K562 (cell line): ENCODE data around the gene FBXO21. TPM values are rescaled to one million over a fixed set of nuclear protein-coding genes. Genes with fewer than 3 reads are reported as not detected.

ENCODE experiments used
- EP300 ChIP-seq: IDR thresholded peaks from 2 replicates; pipeline ENCODE4 v1.6.1; 2012; ENCODE audit warnings: low read length, improper control_type of control experiment
- HNRNPK ChIP-seq: fragments of 200-400 bp; formaldehyde crosslinking; IDR thresholded peaks from one replicate; pipeline ENCODE4 v1.6.1; 2018; ENCODE audit warnings: mild to moderate bottlenecking, low read depth, low read length; ENCODE audit not compliant: poor library complexity, severe bottlenecking
- ILF3 ChIP-seq: fragments of 450-650 bp; IDR thresholded peaks from 2 replicates; pipeline ENCODE4 v1.6.1; 2018; ENCODE audit warnings: antibody characterized with exemption, mild to moderate bottlenecking, moderate library complexity, borderline replicate concordance
- LEF1 ChIP-seq: fragments of 450-650 bp; IDR thresholded peaks from 2 replicates; pipeline ENCODE4 v1.6.1; 2016; ENCODE audit warnings: mild to moderate bottlenecking
- RBFOX2 ChIP-seq: fragments of 200-400 bp; formaldehyde crosslinking; IDR thresholded peaks from 2 replicates; pipeline ENCODE4 v1.6.1; 2017; ENCODE audit warnings: low read depth, mild to moderate bottlenecking, low read length, moderate library complexity
- RCOR1 ChIP-seq, 2 experiments: IDR thresholded peaks; 2 replicates each; pipeline ENCODE4 v1.6.1; 2012; ENCODE audit warnings: low read depth in 2 of 2, low read length in 2 of 2, borderline replicate concordance in 1 of 2, improper control_type of control experiment in 1 of 2
- RFX7 ChIP-seq: fragments of 250-450 bp; sonication (Bioruptor Pico); IDR thresholded peaks from 2 replicates; pipeline ENCODE4 v1.5.1; 2021; ENCODE audit warnings: mild to moderate bottlenecking
- SRF ChIP-seq, 2 experiments: fragments of 250-450, 450-650 bp in 1 of 2; sonication (Bioruptor Pico) in 1 of 2; sonication (generic) in 1 of 2; formaldehyde crosslinking; IDR thresholded peaks; 2 replicates each; pipeline versions ENCODE4 v1.5.0 to v1.5.1; 2020 to 2022; ENCODE audit warnings: mild to moderate bottlenecking in 1 of 2, missing genetic modification reagents in 1 of 2
- TOE1 ChIP-seq, 2 experiments: fragments of 450-650 bp in 1 of 2; sonication (generic) in 1 of 2; formaldehyde crosslinking in 1 of 2; IDR thresholded peaks; 2 replicates each; pipeline versions ENCODE4 v1.7.1 to v1.8.0; 2016 to 2022; ENCODE audit warnings: borderline replicate concordance in 2 of 2, mild to moderate bottlenecking in 2 of 2, antibody characterized with exemption in 1 of 2, inconsistent platforms in 1 of 2, low read depth in 1 of 2, missing genetic modification reagents in 1 of 2, moderate library complexity in 1 of 2
- polyA plus RNA-seq, 8 experiments: library from polyadenylated mRNA; depleted of rRNA in 4 of 8; stranded (reverse) in 5 of 8; unstranded in 3 of 8; fragments of >200 nt; fragmentation: Nextera tagmentation in 2 of 8; fragmentation: Illumina TruSeq in 1 of 8; extraction: Ambion mirVana in 2 of 8; extraction: Trizol in 1 of 8; gene quantifications; 2 replicates each; pipeline versions ENCODE4 v1.2.1 to v1.2.3, GENCODE V29; 2011 to 2014; ENCODE audit warnings: inconsistent platforms in 1 of 8, missing spikeins in 1 of 8
- total RNA-seq, 7 experiments: library from RNA; depleted of rRNA in 6 of 7; stranded (reverse); fragments of >200 nt in 6 of 7; fragmentation: Illumina TruSeq in 2 of 7; extraction: Trizol in 2 of 7; gene quantifications; 2 replicates each; pipeline versions ENCODE4 v1.2.1 to v1.2.3, GENCODE V29; 2011 to 2021; ENCODE audit warnings: low replicate concordance in 1 of 7
- TF ChIP-seq, protein P1 (sequence below): fragments of 200-800 bp; sonication (Bioruptor generic); IDR thresholded peaks from 2 replicates; pipeline ENCODE4 v1.6.1; 2016; ENCODE audit warnings: missing genetic modification characterization, missing compliant biosample characterization
- TF ChIP-seq, protein P2 (sequence below): sonication (generic); formaldehyde crosslinking; IDR thresholded peaks from 2 replicates; pipeline ENCODE4 v1.8.0; 2022; ENCODE audit warnings: mild to moderate bottlenecking, missing genetic modification reagents, borderline replicate concordance
- TF ChIP-seq, protein P3 (sequence below): fragments of 450-650 bp; IDR thresholded peaks from 2 replicates; pipeline ENCODE4 v1.6.1; 2014; ENCODE audit warnings: low read depth, mild to moderate bottlenecking, moderate library complexity, borderline replicate concordance
- TF ChIP-seq, protein P4 (sequence below), 2 experiments: fragments of 450-650 bp in 1 of 2; IDR thresholded peaks; 2 replicates each; pipeline ENCODE4 v1.6.1; 2011 to 2017; ENCODE audit warnings: low read depth in 2 of 2, antibody characterized with exemption in 1 of 2, borderline replicate concordance in 1 of 2, low read length in 1 of 2, mild to moderate bottlenecking in 1 of 2, mixed read lengths in 1 of 2; ENCODE audit not compliant: control insufficient read depth in 1 of 2

Gene FBXO21
- total and polyA plus RNA-seq, 9 of the 15 experiments (the other 6 are each of a cell fraction or from before 2014, with no cell fraction given): 3.0 to 50.9 (median 9.1) TPM

DNA sequence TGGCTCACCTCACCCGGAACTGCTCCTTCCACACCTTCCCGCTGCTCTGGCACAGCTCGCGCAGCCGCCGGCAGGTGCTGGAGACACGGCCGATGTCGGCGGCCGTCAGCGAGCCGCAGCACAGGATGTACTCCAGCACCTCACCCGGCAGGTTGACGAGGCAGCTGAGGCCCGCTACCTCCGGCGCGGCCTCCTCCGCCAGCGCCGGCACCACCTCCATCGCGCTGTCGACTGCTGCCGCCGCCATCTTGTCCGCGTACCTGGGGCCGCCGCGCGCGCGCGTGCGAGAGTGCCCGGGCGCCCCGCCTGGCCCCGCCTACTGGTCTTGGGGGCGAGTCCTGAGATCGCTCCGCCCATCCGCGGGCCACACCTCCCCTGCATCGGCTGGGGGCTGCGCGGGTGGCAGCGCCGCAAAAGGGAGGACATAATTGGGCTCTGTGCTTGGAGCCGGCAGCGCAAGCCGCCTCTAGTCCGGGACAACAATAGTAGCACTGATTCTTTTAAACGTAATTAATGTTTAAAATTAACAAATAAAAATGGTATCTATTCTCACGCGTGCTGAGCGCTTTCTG is at the start of gene FBXO21 (continued):
- TF ChIP-seq LEF1 (no peak), RBFOX2 (peak; percentile 99), RFX7 (CRISPR knock-in tag) (no peak), SRF (CRISPR knock-in tag; IDR thresholded peaks at IDR 0.05) (peak in 1 of 2 experiments; percentile 42; a peak in 1 of 4 replicates), ILF3 (no peak; the same call in 1 of the 2 replicates), RCOR1 (IDR thresholded peaks at IDR 0.05; ENCODE audit: borderline replicate concordance in 1 of 2, low read depth in 2 of 2, low read length in 2 of 2) (0 out of 4 replicates have a peak, but pooled peaks of 1 of the 2 experiments have one; percentile 4), HNRNPK (no peak), EP300 (no peak), TOE1 (IDR thresholded peaks at IDR 0.05; ENCODE audit: borderline replicate concordance) (no peak), TOE1 (CRISPR knock-in tag; IDR thresholded peaks at IDR 0.05; ENCODE audit: borderline replicate concordance, low read depth) (no peak)
- TF ChIP-seq, protein P1, sequence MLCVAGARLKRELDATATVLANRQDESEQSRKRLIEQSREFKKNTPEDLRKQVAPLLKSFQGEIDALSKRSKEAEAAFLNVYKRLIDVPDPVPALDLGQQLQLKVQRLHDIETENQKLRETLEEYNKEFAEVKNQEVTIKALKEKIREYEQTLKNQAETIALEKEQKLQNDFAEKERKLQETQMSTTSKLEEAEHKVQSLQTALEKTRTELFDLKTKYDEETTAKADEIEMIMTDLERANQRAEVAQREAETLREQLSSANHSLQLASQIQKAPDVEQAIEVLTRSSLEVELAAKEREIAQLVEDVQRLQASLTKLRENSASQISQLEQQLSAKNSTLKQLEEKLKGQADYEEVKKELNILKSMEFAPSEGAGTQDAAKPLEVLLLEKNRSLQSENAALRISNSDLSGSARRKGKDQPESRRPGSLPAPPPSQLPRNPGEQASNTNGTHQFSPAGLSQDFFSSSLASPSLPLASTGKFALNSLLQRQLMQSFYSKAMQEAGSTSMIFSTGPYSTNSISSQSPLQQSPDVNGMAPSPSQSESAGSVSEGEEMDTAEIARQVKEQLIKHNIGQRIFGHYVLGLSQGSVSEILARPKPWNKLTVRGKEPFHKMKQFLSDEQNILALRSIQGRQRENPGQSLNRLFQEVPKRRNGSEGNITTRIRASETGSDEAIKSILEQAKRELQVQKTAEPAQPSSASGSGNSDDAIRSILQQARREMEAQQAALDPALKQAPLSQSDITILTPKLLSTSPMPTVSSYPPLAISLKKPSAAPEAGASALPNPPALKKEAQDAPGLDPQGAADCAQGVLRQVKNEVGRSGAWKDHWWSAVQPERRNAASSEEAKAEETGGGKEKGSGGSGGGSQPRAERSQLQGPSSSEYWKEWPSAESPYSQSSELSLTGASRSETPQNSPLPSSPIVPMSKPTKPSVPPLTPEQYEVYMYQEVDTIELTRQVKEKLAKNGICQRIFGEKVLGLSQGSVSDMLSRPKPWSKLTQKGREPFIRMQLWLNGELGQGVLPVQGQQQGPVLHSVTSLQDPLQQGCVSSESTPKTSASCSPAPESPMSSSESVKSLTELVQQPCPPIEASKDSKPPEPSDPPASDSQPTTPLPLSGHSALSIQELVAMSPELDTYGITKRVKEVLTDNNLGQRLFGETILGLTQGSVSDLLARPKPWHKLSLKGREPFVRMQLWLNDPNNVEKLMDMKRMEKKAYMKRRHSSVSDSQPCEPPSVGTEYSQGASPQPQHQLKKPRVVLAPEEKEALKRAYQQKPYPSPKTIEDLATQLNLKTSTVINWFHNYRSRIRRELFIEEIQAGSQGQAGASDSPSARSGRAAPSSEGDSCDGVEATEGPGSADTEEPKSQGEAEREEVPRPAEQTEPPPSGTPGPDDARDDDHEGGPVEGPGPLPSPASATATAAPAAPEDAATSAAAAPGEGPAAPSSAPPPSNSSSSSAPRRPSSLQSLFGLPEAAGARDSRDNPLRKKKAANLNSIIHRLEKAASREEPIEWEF: no peak
- TF ChIP-seq, protein P2, sequence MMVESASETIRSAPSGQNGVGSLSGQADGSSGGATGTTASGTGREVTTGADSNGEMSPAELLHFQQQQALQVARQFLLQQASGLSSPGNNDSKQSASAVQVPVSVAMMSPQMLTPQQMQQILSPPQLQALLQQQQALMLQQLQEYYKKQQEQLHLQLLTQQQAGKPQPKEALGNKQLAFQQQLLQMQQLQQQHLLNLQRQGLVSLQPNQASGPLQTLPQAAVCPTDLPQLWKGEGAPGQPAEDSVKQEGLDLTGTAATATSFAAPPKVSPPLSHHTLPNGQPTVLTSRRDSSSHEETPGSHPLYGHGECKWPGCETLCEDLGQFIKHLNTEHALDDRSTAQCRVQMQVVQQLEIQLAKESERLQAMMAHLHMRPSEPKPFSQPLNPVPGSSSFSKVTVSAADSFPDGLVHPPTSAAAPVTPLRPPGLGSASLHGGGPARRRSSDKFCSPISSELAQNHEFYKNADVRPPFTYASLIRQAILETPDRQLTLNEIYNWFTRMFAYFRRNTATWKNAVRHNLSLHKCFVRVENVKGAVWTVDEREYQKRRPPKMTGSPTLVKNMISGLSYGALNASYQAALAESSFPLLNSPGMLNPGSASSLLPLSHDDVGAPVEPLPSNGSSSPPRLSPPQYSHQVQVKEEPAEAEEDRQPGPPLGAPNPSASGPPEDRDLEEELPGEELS (CRISPR knock-in tag): no peak
- TF ChIP-seq, protein P3, sequence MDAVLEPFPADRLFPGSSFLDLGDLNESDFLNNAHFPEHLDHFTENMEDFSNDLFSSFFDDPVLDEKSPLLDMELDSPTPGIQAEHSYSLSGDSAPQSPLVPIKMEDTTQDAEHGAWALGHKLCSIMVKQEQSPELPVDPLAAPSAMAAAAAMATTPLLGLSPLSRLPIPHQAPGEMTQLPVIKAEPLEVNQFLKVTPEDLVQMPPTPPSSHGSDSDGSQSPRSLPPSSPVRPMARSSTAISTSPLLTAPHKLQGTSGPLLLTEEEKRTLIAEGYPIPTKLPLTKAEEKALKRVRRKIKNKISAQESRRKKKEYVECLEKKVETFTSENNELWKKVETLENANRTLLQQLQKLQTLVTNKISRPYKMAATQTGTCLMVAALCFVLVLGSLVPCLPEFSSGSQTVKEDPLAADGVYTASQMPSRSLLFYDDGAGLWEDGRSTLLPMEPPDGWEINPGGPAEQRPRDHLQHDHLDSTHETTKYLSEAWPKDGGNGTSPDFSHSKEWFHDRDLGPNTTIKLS: 0 out of 2 replicates have a peak, but pooled peaks have one; percentile 19
- TF ChIP-seq, protein P4, sequence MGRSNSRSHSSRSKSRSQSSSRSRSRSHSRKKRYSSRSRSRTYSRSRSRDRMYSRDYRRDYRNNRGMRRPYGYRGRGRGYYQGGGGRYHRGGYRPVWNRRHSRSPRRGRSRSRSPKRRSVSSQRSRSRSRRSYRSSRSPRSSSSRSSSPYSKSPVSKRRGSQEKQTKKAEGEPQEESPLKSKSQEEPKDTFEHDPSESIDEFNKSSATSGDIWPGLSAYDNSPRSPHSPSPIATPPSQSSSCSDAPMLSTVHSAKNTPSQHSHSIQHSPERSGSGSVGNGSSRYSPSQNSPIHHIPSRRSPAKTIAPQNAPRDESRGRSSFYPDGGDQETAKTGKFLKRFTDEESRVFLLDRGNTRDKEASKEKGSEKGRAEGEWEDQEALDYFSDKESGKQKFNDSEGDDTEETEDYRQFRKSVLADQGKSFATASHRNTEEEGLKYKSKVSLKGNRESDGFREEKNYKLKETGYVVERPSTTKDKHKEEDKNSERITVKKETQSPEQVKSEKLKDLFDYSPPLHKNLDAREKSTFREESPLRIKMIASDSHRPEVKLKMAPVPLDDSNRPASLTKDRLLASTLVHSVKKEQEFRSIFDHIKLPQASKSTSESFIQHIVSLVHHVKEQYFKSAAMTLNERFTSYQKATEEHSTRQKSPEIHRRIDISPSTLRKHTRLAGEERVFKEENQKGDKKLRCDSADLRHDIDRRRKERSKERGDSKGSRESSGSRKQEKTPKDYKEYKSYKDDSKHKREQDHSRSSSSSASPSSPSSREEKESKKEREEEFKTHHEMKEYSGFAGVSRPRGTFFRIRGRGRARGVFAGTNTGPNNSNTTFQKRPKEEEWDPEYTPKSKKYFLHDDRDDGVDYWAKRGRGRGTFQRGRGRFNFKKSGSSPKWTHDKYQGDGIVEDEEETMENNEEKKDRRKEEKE (IDR thresholded peaks at IDR 0.05; ENCODE audit: borderline replicate concordance in 1 of 2, control insufficient read depth in 1 of 2, low read depth in 2 of 2, low read length in 1 of 2): no peak
